Measurements from ENCODE around the gene LANCL3.

DNA sequence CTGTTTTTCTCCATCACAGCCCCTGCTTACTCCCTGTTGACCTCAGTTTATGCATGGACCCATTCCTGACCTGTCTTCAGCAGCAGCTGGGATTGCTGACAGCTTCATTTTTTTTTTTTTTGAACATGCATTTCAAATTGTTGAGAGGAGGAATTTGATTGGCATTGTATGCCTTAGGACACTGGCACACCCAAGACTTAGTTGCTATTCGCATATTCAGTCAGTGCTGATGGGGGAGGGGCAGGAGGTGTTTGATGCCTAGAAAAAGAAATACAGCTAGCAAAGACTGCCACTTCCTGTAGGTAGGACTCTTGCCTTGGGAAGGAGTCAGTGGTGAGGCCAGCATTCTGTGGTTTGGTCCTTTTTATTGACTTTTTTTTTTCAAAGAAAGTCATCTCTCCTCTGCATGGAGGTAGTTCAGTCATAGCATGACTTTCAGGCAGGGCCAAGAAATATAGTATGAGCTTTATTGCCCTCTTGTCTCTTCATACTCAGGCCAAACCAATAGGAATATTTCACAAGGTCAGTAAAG lies 80.5 kb downstream of the LANCL3 start:
- TF ChIP-seq, protein P1, sequence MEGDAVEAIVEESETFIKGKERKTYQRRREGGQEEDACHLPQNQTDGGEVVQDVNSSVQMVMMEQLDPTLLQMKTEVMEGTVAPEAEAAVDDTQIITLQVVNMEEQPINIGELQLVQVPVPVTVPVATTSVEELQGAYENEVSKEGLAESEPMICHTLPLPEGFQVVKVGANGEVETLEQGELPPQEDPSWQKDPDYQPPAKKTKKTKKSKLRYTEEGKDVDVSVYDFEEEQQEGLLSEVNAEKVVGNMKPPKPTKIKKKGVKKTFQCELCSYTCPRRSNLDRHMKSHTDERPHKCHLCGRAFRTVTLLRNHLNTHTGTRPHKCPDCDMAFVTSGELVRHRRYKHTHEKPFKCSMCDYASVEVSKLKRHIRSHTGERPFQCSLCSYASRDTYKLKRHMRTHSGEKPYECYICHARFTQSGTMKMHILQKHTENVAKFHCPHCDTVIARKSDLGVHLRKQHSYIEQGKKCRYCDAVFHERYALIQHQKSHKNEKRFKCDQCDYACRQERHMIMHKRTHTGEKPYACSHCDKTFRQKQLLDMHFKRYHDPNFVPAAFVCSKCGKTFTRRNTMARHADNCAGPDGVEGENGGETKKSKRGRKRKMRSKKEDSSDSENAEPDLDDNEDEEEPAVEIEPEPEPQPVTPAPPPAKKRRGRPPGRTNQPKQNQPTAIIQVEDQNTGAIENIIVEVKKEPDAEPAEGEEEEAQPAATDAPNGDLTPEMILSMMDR (IDR thresholded peaks at IDR 0.05): no peak
- TF ChIP-seq ZFX (IDR thresholded peaks at IDR 0.05; ENCODE audit: borderline replicate concordance): no peak
